Measurements from ENCODE around the gene PLXNA2.

DNA sequence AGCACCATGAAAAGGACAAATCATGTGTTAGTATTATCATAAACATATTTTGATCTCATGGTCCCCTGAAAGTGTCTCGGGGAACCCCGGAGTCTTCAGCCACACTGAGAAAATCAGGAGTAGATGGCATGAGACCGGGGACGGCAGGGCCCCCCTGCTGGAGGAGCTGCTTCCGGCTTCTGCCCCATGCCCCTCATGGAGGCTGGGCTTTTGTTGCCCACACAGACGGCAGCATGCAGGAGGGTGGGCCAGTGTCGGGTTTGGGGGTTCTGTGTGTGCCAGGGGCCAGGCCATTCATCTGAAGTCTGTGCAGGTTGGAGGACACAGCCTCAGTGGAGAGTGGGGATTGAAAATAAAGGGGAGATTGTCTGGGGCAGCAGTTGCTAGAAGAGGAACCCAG, 258.2 kb downstream of the PLXNA2 start:
- TF ChIP-seq POLR2AphosphoS5 (IDR thresholded peaks at IDR 0.05; ENCODE audit: low read depth, low read length) (no peak), TAF1 (IDR thresholded peaks at IDR 0.05; ENCODE audit: borderline replicate concordance, insufficient read depth, low read length) (no peak), FOXP2 (optimal IDR thresholded peaks at IDR 0.05; ENCODE audit: borderline replicate concordance, extremely low read depth, extremely low read length, insufficient read depth) (no peak)
- TF ChIP-seq, protein P1, sequence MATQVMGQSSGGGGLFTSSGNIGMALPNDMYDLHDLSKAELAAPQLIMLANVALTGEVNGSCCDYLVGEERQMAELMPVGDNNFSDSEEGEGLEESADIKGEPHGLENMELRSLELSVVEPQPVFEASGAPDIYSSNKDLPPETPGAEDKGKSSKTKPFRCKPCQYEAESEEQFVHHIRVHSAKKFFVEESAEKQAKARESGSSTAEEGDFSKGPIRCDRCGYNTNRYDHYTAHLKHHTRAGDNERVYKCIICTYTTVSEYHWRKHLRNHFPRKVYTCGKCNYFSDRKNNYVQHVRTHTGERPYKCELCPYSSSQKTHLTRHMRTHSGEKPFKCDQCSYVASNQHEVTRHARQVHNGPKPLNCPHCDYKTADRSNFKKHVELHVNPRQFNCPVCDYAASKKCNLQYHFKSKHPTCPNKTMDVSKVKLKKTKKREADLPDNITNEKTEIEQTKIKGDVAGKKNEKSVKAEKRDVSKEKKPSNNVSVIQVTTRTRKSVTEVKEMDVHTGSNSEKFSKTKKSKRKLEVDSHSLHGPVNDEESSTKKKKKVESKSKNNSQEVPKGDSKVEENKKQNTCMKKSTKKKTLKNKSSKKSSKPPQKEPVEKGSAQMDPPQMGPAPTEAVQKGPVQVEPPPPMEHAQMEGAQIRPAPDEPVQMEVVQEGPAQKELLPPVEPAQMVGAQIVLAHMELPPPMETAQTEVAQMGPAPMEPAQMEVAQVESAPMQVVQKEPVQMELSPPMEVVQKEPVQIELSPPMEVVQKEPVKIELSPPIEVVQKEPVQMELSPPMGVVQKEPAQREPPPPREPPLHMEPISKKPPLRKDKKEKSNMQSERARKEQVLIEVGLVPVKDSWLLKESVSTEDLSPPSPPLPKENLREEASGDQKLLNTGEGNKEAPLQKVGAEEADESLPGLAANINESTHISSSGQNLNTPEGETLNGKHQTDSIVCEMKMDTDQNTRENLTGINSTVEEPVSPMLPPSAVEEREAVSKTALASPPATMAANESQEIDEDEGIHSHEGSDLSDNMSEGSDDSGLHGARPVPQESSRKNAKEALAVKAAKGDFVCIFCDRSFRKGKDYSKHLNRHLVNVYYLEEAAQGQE (IDR thresholded peaks at IDR 0.05; ENCODE audit: insufficient read depth in 1 of 2, low read depth in 2 of 2, low read length in 2 of 2) = no peak
